ENCODE results near the gene FAM81A. TPM values are rescaled to one million over a fixed set of nuclear protein-coding genes. Genes with fewer than 3 reads are reported as not detected.

The FAM81A gene
- total RNA-seq, 3 donors from 2014 or later (not counting 1 experiment from before 2014, with no cell fraction given): 1.0 TPM; not detected in 2

- ATAC-seq (no peak), DNase-seq (no peak)
- Mint-ChIP-seq H3K27ac (no peak overlapping the region), H3K27me3 (ENCODE audit: low read depth in 2 of 2) (peaks cover 10 to 15% of the 10 kb centered on the region in 2 donors), H3K36me3 (no peaks in the 10 kb centered on the region), H3K9me3 (no peaks in the 10 kb centered on the region), H3K4me3 (no peak overlapping the region), H3K4me1 (peaks cover 0 to 2% of the 10 kb centered on the region in 2 donors)
- no peaks in the 10 kb centered on the region for H3K36me3 ChIP-seq (ENCODE audit: control insufficient read depth, insufficient read depth, low read length)
- H3K4me3 ChIP-seq (ENCODE audit: low read length): no peak overlapping the region
- 17% methylated on average over 2 of the region's 3 CpGs for WGBS (ENCODE audit: insufficient coverage)
- no peaks in the 10 kb centered on the region for H3K27me3 ChIP-seq (ENCODE audit: control insufficient read depth, insufficient read depth, low read length)
- no peaks in the 10 kb centered on the region for H3K9me3 ChIP-seq (ENCODE audit: control insufficient read depth, insufficient read depth, low read length)
- no peak overlapping the region for H3K27ac ChIP-seq (ENCODE audit: low read length)
- no peaks in the 10 kb centered on the region for H3K4me1 ChIP-seq (ENCODE audit: control insufficient read depth, insufficient read depth, low read length)
- no peak for TF ChIP-seq CTCF (IDR thresholded peaks at IDR 0.05)
- intact Hi-C loops (cut with micrococcal nuclease): no loop called here
Measured at GRCh38 chr15:59557581-59557980, 119.6 kb downstream of the FAM81A start.

- Histone ChIP-seq H3K36me3 (ENCODE audit: control insufficient read depth, insufficient read depth, low read length) (no peaks in the 10 kb centered on the region), H3K27ac (ENCODE audit: low read length) (no peak overlapping the region), H3K4me1 (ENCODE audit: control insufficient read depth, insufficient read depth, low read length) (no peaks in the 10 kb centered on the region), H3K4me3 (ENCODE audit: low read length) (no peak overlapping the region), H3K27me3 (ENCODE audit: control insufficient read depth, insufficient read depth, low read length) (no peaks in the 10 kb centered on the region), H3K9me3 (ENCODE audit: control insufficient read depth, insufficient read depth, low read length) (no peaks in the 10 kb centered on the region)
- Mint-ChIP-seq H3K36me3 (no peaks in the 10 kb centered on the region), H3K27ac (no peak overlapping the region), H3K4me3 (no peak overlapping the region), H3K4me1 (peaks cover 0 to 5% of the 10 kb centered on the region in 2 donors), H3K27me3 (ENCODE audit: low read depth in 2 of 2) (peaks cover 10 to 19% of the 10 kb centered on the region in 2 donors), H3K9me3 (no peaks in the 10 kb centered on the region)
- no peak for TF ChIP-seq CTCF (IDR thresholded peaks at IDR 0.05)
- WGBS (ENCODE audit: insufficient coverage): no CpG with 5 or more reads among the region's 1 CpG
- no peak for ATAC-seq
- no peak for DNase-seq
- intact Hi-C loops (cut with micrococcal nuclease): no loop called here
Measured at GRCh38 chr15:59558851-59559250, 120.9 kb downstream of the FAM81A start.

DNA sequence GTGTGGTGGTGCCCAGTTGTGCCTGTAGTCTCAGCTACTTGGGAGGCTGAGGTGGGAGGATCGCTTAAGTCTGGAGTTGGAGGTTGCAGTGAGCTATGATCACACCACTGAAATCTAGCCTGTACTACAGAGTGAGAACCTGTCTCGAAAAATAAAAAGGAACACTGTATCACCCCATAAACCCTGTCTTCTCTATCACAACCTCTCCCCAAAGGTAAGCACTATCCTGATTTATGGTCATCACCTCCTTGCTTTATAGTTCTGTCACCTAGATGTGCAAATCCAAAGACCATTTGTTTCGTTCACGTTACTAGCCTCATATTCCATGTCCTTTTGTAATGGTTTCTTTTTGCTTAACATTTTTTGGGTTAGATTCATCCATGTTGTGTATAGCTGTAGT lies 123.6 kb downstream of the FAM81A start:
- Histone ChIP-seq H3K36me3 (ENCODE audit: control insufficient read depth, insufficient read depth, low read length) (no peaks in the 10 kb centered on the region), H3K4me3 (ENCODE audit: low read length) (no peak overlapping the region), H3K4me1 (ENCODE audit: control insufficient read depth, insufficient read depth, low read length) (no peaks in the 10 kb centered on the region), H3K27me3 (ENCODE audit: control insufficient read depth, insufficient read depth, low read length) (peaks cover 2% of the 10 kb centered on the region), H3K27ac (ENCODE audit: low read length) (no peak overlapping the region), H3K9me3 (ENCODE audit: control insufficient read depth, insufficient read depth, low read length) (no peaks in the 10 kb centered on the region)
- no peaks in the 10 kb centered on the region for H3K9me3 Mint-ChIP-seq
- no peaks in the 10 kb centered on the region for H3K36me3 Mint-ChIP-seq
- WGBS (ENCODE audit: insufficient coverage): 94% methylated on average over 4 of the region's 4 CpGs
- no peak for DNase-seq
- peaks cover 3 to 13% of the 10 kb centered on the region in 2 donors for H3K27me3 Mint-ChIP-seq (ENCODE audit: low read depth in 2 of 2)
- intact Hi-C loops (cut with micrococcal nuclease): no loop called here
- H3K4me1 Mint-ChIP-seq: peaks cover 0 to 5% of the 10 kb centered on the region in 2 donors
- ATAC-seq: no peak
- no peak for TF ChIP-seq CTCF (IDR thresholded peaks at IDR 0.05)
- H3K4me3 Mint-ChIP-seq: no peak overlapping the region
- H3K27ac Mint-ChIP-seq: no peak overlapping the region

GRCh38 chr15:59562448-59563186 lies 124.6 kb downstream of the FAM81A start:
- Mint-ChIP-seq H3K9me3 (no peaks in the 10 kb centered on the region), H3K36me3 (no peaks in the 10 kb centered on the region), H3K27ac (no peak overlapping the region), H3K27me3 (ENCODE audit: low read depth in 2 of 2) (peaks cover 5 to 13% of the 10 kb centered on the region in 2 donors), H3K4me3 (no peak overlapping the region), H3K4me1 (peaks cover 0 to 5% of the 10 kb centered on the region in 2 donors)
- TF ChIP-seq CTCF (IDR thresholded peaks at IDR 0.05): no peak
- Histone ChIP-seq H3K36me3 (ENCODE audit: control insufficient read depth, insufficient read depth, low read length) (no peaks in the 10 kb centered on the region), H3K9me3 (ENCODE audit: control insufficient read depth, insufficient read depth, low read length) (no peaks in the 10 kb centered on the region), H3K4me1 (ENCODE audit: control insufficient read depth, insufficient read depth, low read length) (no peaks in the 10 kb centered on the region), H3K27me3 (ENCODE audit: control insufficient read depth, insufficient read depth, low read length) (peaks cover 2% of the 10 kb centered on the region), H3K27ac (ENCODE audit: low read length) (no peak overlapping the region), H3K4me3 (ENCODE audit: low read length) (no peak overlapping the region)
- no peak for DNase-seq
- intact Hi-C loops (cut with micrococcal nuclease): no loop called here
- 86% methylated on average over 1 of the region's 2 CpGs for WGBS (ENCODE audit: insufficient coverage)
- no peak for ATAC-seq
